GM21381 (cell line): ENCODE results near the gene DPP10.
"Not testable (repeated sequence)": the region's sequence is repeated elsewhere in the genome, so short reads cannot be mapped to it uniquely, and the experiment has no call there.

ENCODE experiments used
- ATAC-seq: cut with Tn5 transposase; IDR thresholded peaks from one replicate; pipeline ENCODE4 v1.9.1; 2021; ENCODE audit warnings: mild to moderate bottlenecking, moderate library complexity; ENCODE audit not compliant: unreplicated experiment

Gene DPP10

DNA sequence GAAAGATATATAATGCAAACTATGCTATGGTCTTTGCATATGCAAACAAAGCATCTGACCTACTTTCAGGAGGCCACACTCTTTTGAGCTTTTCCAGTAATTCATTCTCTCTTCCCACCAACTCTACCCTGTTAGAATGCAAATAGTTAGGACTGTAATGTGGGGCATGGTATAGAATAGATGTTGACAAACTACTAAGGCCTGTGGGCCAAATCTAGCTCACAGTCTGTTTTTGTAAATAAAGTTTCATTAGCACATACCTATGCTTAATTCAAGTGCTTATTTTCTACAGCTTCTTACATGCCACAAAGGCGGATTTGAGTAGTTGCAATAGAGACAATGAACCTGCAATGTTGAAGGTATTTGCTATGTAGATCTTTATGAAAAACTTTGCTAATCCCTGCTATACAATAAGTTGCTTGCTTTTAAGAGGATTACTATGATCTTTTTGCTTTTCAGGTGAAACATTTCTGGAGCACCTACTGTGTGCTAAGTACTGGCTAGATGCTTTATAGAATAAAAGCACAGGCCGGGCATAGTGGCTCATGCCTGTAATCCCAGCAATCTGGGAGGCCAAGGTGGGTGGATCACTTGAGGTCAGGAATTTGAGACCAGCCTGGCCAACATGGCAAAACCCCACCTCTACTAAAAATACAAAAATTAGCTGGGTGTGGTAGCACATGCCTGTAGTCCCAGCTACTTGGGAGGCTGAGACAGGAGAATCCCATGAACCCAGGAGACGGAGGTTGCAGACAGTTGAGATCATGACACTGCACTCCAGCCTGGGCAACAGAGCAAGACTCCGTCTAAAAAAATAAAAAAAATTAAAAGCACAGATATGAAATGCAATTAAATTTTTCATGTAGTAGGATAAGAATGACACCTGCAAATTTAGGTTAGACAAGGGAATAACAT is 267.8 kb downstream of the DPP10 start:
- ATAC-seq, result no peak

DNA sequence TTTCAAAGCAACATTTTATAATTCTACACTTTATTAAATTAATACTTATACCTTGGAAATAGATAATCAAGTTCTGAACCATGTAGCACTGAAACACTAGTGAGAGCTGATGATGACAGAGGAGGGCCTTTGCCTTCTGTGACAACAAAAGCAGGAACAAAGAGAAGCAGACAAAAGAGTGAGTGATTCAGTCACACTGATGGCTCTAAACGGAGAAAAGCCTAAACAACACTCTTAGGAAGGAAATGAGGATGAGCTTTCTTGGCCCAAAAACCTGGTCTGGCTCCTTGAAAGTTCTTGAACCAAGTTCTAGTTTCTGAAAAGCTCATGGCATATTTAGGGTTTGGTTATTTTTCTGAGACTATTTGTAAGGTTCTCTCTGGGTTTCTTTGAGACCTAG is 271.9 kb downstream of the DPP10 start:
- no peak for ATAC-seq

DNA sequence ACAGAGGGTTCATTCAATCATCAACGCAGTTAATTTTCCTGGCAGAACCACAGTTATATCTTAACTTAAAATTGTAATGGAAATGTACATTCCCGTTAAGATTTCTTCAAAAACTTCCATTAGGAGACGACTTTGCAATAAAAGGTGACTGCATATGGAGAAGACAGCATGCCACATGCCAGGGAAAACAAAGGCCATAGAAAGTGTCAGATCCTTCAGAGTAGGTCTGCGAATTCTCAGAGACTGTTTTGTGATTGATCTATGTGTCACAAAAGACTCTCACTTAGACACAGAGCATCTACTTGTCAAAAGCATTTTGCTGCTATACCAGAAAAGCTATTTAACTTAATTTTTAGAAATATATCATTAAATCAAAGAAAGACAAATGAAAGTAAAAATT is 274.6 kb downstream of the DPP10 start:
- ATAC-seq, result no peak

DNA sequence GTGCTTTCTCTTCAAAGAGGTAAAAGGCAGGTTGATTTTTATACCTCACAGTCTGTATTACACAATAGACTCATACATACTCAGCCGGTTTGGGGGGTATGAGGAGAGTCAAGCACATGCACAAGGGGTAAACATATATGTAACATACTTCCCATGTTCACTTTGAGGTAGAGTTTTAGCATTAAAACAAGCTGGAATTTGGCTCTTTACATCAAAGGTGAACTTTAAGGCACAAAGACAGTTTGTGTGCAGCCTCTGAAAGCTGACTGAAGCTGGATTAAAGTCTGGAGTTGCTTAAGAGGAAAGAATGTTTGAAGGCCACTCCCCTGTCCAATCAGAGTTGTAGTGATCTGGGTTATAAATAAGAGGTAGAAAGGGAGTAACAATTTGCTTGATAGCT is 282.0 kb downstream of the DPP10 start:
- ATAC-seq, result no peak

DNA sequence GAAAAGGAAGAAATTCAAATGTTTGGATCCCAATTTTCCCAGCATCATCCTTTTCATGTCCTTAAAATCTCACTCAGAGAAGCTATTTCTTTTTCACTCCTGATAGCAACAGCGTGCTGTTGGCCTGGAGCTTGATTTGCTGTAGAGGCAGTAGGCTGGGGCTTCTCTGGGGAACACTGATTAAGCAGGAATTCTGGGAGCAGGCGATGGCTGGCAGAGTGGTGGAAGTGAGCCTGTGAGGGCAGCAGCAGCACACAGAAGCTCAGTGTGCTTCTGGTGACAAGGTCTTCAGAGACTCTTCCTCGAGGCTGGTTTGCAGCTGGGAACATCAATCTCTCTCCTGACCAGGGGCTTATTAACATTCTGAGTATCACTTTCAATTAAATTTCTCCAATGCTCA is 284.6 kb downstream of the DPP10 start:
- no peak for ATAC-seq

DNA sequence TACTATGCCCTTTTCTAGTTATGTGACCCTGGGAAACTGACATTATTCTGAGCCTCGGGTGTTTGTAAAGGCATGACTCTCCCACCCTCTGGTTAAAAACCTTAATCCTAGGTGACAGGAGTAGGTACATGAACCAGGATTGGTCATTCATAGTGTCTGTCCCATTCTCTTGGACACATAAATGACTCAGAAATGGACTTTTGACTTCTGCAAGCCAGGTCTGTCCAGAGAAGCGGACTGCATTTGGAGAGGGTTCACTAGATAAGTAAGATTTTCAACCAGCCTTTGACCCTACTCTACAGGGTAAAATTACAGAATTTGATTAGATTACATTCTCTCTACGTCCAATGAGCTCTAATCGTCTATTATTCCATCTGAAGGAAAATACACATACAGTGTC is 285.9 kb downstream of the DPP10 start:
- ATAC-seq, result no peak

DNA sequence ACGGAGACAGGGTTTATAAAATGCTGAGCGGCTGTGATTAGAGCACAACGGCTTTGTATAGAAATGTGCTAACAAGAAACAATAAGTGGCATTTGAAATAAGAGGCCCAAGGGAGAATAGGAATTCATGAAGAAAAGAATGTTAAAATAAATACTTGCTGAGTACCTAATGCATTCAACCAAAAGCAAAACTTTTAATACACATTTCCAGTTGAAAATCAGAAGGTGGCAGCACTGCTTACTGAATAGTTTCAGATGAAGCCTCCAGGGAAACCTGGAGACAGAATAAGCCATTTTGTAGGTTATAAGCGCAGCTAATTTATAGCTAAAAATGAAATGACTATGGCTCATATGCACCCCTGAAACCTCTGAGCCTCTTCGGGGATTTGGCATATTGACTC is 286.6 kb downstream of the DPP10 start:
- no peak for ATAC-seq

DNA sequence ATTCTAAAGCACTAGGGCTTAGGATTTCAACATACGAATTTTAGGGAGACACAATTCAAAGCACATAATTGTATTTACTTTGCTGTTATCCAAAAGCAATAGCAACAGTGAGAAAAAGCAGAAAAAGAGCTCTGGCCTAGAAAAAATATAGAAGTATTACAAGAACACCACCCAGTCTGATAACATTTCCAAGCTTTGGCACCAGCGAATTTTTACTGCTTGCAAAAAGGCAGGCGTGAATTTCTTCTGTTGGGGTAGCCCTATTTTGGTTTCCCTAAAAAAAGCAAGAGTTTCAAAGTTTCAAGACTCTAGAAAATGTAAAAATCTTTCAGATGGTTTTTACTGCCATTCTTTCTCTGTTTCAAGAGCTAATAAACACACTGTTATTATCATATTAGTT is 292.7 kb downstream of the DPP10 start:
- ATAC-seq, result no peak

DNA sequence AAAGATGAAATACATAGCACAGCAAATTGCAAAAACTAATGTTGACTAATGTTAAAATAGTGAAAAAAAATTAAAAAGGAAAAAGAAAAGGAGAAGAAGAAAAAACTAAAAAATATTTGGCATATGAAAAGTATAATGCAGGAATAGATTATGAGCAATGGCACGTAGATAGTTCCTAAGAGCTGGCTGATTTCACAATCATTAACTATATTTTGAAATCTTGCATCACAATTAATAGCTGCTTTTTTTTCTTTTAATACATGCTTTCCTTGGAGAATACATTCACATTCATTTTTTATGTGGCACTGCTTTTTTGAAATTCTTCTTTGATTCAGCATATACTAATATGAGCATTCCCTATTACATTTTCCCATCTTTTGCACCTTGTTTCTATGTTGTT is 299.8 kb downstream of the DPP10 start:
- ATAC-seq, result no peak

DNA sequence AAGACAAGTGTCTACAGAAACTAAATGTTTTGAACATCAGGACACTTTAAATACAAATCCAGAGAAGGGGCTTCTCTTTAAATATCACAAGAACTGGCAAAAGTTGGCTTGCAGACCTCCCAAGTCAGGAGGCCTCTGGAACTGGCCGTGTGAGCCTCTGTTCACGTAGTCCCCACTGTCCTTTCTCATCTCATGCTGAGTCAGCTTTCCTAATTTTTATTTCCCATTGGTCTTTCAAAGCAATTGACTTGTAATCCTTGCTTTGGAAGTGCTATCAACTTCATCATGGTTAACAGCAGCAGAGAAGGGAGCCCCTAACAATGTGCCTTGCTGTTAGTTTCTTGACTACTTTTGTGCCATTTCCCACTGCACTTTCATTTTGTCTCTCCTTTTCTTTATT is 303.3 kb downstream of the DPP10 start:
- ATAC-seq, result no peak

DNA sequence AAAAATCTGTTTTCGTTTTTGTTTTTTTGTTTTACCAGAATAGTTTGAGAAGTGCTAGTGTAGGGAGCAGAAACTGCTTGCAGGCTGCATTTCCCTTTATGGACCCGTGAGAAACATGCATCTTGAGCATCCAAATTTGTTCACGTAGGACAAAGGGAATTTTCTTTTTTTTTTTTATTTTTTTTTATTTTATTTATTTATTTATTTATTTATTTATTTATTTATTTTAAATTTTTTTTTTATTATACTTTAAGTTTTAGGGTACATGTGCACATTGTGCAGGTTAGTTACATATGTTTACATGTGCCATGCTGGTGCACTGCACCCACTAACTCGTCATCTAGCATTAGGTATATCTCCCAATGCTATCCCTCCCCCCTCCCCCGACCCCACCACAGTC is 305.7 kb downstream of the DPP10 start:
- not testable (repeated sequence) for ATAC-seq

DNA sequence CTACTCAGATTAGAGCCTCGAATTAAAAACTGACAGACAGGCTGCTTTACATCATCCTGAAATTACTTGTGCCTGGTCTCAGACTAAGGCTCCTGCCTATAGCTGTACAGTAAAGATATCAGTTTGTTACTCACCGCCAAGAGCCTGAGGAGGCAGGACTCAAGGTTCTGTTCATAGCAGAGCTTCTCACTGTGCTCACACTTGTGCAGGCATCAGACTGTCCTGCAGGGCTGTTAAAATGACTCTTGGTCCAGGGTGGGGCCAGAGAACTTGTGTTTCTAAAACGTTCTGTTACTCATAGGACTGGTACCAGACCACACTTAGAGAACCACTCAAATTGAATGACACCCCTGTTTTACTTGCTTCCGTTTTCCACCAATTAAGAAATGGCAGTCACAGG is 310.0 kb downstream of the DPP10 start:
- ATAC-seq, result no peak

DNA sequence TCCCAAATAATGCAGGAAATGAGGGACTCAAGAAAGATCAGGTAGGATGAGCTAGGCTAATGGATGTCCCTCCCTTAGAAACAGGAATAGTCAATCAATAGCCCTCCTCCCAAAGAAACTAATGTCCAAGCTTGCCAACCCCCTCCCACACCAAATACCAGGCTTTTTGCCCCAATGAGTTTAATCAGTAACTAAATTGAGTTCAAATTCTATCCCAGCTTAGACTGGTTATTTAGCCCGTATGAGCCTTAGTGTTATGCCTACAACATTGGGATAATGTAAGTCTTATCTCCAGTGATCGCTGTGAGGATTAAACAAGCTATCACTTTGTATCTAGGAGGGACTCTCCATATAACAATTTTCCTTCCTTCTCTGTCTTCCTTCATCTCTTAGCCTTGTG is 310.7 kb downstream of the DPP10 start:
- ATAC-seq, result no peak

DNA sequence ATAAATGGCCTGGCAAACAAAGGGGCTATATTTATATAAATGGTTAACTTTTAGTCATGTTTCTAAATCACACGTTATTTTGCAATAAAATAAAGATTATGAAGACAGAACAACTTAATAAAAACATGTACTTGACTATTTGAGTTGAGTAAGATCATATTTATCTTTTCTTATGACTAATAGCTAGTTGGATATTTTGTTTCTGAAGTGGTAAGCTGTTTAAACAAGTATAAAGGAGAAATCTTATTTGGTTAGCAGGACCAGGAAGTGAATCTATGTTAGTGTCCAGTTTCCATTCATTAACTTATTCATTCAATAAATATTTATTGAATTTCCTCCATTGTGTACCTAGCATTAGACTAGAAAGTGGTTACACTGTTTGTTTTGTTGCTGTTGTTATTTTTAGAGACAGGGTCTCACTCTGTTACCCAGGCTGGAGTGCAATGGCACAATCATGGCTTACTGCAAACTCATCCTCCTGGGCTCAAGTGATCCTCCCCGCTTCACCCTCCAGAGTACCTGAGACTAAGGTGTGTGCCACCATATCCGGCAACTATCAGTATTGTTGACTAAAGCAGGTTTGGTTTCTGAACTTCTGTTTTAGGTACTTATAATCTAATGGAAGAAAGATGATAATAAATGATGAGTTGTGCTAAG is 312.6 kb downstream of the DPP10 start:
- ATAC-seq, result no peak

DNA sequence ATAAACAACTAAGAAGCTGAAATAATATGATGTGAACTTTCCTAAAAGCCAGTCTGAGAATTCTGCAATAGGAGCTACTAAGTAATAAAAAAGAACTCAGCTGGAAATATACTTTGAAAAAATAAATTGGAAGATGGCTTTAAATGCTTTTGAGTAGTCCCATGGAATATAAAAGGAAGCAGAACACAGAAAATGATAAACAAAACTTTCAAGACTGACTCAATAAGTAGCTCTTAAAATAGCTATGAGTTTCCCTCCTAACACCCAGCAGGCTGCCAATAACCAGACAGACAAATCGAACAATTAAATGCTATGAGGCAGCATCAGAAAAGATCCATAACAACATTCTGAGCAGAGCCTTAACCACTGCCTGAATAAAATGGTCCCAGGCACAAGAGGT is 319.9 kb downstream of the DPP10 start:
- ATAC-seq, result no peak

DNA sequence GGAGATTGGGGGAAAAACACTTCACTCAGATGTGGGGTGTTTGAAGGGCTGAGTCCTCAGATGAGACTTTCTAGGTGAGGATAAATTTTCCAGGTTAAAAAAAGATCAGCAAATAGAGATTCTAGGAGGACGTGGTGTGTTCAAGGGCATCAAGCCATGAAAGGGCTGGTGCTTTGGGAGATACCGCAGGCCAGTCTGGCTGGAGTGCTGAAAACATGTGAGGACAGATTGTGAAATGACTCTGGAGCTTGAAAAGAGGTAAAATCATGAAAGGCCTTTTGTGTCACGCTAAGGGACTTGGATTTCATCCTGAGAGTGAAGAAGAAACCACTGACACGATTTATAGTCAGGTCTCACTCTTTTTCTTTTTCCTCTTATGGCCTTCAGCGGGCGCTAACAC is 320.5 kb downstream of the DPP10 start:
- no peak for ATAC-seq

DNA sequence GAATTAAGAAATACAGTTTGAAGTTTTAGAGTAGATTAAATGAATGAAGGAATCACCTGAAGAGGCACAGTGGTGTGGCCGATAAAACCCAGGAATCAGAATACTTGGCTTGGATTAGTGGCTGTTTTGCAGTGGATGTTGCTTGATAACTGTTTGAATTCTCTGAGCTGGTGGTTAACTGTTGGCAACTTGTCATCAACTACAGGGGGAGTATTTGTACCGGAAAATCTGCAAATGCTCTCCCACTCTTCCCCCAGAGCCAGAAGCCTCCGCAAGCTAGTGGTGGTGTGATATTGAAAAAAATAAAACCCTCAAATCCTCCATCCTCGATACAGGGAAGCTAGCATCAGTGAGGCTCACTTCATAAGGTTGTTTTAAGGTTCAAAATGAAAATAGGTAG is 326.7 kb downstream of the DPP10 start:
- ATAC-seq, result no peak

DNA sequence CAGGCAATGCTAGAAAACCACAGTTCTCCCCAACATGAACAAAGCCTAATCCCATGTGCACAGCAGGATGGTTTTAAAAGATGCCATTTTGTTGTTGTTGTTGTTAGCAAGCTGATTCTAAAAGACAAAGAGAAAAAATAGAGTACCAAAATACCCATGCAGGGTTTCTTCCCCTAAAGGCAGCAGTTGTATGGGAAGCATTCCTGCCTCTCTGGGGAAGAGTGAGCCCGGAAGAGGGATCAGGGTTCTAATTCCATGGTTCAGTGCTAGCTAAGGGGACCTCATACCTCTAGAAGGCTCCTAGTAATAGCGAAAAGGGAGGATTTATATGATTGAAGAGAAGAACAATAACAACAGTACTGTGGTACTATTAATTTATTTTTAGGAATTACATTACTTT is 327.6 kb downstream of the DPP10 start:
- no peak for ATAC-seq

DNA sequence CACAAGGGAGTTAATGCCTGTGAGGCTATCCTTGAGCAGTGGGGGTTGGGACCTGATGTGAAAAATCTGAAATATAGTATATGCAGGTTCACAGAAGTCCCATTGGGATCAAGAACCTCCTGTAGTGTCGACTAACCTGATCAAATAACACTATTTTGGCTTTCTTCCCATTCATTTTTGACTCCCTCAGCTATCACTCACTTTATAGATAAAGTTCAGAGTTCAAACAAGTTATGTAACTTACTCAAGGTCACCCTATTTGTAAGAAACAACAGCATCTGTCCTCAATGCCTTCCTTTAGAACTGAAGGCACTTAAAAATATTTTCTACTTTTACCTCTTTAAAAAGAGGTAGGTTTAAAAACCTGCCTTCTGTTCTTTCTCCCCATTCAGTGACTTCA is 341.6 kb downstream of the DPP10 start:
- ATAC-seq, result no peak

DNA sequence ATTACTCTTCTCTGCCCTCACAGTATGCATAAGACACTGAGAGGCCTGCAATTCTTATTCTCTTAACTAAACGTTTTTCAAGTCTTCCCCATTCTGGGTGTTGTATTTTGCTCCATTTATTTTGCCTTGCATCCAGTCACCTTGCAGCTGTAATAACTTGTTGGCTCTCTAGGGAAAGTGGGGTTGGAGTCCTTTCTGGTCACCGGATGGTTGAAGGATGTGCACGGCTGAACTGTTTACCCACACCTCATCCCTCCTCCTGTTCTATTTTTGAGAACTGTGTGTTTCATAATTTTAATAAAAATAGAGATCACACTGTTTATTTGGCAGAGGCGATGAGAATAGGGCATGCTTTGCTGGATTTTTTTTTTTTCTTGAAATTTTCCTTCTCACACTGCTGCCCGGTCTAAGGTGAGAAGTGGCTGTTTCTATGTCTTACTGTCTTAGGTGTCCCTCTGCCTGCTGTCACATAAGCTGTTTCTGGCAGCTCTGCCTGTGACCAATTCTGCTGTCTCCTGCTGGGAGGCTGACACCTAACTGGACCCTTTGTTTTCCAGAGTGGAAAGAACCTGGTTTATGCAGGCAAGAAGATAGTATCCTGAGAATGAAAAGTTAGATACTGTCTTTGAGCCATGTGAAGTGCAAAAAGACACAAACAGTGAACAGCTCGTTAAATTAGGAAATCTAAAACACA is 342.6 kb downstream of the DPP10 start:
- ATAC-seq, result no peak

DNA sequence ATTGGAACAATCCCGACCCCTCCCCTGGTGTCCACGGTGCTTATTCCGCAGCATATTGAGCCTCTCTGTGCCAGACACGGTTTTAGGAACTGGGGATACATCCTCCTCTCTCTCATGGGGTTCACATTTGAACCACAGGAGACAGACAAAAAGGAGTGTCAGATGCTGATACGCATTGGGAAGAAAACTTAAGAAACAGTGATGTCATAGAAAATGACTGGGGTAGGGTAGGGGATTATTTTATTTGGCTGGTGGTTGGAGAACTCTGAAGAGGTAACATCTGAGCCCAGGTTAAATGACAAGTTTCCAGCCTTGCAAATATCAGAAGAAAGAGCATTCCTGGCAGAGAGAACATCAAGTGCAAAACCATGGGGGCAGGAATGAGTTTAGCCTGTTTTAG is 344.5 kb downstream of the DPP10 start:
- no peak for ATAC-seq

DNA sequence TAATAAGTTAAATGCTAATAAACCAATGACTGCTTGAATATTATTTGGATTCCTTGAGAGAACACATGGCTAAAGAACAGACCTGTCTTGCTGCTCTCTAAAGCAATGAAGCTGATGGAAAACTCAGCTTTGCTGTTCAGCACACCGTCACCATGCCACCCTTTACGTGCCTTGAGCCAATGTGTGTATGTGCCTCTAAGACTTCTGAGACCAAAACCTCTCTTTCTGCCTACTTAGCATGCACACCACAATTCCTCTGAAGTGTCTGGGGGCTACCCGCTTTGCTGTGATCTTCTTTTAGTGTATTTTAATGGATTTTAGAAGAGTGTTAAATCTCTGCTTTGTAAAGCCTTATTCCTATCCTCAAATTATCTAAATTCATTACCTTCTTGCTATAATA is 345.0 kb downstream of the DPP10 start:
- ATAC-seq, result no peak
